ENCODE data around the gene GAS7.
"Not testable (repeated sequence)": the region's sequence is repeated elsewhere in the genome, so short reads cannot be mapped to it uniquely, and the experiment has no call there.

Gene GAS7

DNA sequence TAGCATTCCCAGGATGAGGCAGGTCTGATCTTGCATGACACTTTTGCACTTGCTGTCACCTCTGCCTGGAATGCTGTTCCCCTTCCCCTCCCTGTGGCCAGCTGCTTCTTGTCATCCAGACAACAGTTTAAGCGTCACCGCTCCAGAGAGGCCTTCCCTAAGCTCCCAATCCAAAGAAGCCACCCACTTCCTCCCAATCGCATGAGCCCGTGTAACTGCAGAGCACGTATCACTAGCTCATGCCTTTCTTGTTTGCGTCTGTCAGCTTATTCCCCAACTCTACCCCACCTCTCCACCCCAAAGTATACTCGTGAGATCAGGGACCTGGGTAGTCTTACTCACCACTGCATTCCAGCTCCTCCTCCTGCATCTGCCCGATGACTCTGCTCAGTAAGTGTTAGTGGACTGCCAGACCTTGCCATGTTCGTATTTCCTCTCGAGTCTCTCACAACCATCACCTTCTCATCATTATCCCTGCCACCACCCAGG, 92.8 kb downstream of the GAS7 start:
- DNase-seq, result no peak

DNA sequence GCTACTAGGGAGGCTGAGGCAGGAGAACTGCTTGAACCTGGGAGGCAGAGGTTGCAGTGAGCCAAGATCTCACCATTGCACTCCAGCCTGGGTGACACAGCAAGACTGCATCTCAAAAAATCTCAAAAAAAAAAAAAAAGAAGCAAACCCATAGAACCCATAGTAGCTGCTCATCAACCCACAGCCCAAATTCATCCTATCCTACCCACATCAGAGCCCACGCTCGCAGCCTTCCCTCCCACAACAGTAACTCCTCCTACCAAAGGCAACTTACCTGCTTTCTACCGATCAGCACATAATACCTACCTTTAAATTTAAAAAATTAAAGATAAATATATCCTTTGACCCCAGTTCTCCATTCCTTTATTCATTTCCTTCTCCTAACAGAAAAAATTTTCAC, 94.7 kb downstream of the GAS7 start:
- DNase-seq, result no peak

DNA sequence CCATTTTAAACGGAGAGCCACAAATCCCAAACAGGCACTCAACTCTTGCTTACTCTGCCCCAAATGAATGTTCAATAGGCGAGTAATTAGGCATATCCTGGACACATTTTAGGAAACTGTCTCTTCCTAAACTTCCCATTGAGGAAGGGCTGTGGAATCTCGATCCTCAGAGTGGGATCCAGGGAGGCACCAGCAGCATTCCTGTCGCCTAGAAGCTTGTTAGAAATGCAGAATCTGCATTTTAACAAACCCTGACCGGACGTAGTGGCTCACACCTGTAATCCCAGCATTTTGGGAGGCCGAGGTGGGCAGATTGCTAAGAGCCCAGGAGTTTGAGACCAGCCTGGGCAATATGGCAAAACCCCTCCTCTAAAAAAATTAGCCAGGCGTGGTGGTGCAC, 95.6 kb downstream of the GAS7 start:
- DNase-seq, result no peak

DNA sequence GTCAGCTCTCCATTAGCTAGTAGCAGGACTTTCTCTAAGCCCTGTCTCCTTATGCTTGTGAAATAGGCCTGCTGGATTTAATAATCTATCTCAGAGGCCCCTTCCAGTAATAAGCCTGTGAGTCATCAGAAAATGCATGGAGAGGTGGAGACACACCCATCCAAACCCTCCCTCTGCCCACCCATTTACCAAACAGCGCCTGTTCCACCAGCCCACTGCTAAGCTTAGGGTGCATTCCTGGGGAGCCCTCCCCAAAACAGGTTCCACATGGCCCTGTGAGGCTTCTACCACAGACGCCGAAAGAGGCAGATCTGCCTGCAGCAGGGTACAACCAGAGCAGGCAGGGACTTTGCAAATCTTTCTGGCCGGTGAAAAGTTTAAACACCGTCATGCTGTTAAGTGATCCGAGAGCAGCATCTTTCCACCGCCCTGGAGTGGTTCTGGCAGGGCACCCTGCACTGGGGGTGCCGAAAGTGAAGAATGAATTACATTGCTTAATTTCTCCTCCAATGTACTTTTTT, 99.3 kb downstream of the GAS7 start:
- DNase-seq, result no peak

DNA sequence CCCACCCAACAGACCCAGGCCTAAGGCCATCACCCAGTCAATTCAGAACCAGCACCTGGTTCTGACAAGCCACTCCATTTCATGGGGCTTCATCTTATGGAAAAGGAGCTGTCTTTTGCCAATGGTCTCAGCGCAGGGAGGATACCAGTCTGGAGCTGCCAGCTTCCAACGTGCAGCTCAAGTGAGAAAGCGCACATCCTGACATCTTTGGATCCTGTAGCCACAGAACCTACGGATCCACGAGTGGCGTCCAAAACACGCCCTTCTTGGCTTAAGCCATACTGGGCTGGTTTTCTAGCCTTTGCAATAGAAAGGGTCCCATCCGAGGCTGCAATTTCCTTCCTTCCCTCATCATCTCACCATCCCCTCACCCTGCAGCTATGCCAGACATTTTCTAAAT, 101.8 kb downstream of the GAS7 start:
- DNase-seq, result no peak

DNA sequence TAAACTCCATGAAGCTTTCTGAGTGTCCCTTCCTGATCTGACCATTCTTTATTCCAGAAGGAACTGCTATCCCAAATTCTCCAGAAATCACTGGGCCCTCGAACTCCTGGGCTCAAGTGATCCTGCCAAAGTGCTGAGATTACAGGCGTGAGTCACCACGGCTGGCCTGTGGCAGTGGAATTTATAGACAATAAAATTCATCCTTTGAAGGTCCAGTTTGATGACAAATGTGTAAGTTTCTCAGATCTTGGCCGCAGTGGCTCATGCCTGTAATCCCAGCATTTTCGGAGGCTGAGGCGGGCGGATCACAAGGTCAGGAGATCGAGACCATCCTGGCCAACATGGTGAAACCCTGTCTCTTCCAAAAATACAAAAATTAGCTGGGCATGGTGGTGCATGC, 103.1 kb downstream of the GAS7 start:
- DNase-seq, result not testable (repeated sequence)

DNA sequence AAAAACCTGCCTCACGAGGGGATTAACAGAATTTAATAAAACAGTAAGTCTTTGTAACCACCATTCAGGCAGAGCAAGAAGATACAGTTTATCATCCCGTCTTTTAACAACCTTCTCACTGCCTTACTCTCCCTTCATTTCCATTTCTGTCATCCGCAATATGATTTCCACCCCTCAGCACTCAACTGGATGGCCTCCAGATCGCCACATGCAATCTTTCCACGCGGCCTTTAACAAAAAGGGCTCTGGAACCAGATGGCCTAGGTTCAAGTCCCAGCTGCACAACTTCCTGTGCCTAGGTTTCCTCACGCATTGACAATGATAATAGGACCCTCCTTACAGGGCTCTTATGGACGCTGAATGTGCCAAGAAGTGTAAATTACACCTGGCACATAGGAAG, 103.6 kb downstream of the GAS7 start:
- no peak for DNase-seq

DNA sequence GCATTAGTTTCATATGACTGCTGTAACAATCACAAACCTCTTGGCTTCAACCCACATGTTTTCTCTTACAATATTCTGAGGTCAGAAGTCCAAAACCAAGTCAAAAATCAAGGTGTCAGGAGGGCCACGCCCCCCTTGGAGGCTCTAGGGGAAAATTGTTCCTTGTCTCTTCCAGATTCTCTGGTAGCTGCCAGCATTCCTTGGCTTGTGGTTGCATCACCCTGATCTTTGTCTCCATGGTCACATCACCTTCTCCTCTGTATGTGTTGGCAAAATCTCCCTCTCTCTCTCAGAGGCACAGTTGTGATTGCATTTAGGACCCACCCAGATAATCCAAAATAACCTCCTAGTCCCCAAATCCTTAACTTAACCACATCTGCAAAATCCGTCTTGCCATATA, 105.8 kb downstream of the GAS7 start:
- DNase-seq, result no peak

DNA sequence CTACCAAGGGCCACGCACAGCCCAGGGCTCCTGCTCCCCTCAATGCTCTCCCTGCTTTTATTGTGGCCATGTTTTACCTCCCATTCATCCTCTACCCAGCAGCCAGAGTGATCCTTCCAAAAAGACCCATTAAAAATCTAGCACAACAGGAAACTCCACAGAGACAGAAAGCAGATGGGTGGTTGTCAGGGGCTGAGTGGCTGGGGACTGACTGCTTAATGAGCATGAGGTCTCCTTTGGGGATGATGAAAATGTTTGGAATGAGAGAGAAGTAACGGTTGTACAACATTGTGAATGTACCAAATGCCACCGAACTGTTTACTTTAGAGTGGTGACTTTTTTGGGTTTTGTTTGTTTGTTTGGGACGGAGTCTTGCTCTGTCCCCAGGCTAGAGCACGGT, 107.4 kb downstream of the GAS7 start:
- no peak for DNase-seq

DNA sequence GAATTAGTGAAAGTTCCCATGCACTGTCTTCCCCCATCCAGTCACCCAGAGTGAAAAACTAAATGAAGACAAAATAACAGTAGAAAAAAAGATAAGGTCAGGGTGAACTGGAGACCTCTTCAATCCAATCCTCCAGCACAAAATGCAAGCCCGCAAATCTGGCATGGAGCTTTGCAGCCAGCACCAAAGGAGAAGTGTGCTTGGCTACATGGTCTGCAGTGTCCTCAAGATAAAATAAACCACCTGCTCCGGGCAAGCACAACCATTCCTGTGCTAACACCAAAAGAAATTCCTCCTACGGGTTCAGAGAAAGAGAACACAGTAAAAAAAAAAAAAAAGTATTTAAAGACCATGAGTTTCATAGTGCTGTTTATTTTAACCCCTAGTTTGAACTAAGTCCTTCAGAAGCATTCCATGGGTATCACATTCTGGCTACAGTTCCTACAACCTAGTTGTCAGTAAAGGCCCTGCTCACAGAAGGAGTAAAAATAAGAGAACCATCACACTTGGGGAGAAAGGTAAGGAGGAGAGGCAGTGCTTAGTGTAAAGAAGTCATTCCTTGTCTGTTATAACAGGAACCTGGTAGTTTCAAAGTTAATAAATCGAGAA, 109.1 kb downstream of the GAS7 start:
- DNase-seq, result no peak

DNA sequence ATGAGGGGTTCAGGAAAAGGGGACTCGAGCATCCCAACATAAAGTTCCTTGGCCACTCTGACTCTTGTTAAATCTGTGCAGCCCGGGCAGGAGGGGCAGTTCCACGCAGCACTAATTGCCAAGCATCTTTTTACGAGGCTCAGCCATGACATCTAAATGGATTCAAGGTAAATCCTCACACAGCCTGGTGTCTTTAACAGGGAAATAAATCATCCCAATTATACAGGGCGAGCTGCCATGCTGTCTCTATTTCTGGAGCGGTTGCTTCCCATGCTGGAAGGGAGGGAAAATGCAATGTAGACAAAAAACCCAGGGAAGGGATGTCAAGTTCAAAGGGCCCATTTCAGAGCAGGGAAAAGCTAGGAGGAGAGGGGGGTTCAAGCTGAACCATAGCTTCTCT, 110.0 kb downstream of the GAS7 start:
- DNase-seq, result no peak

DNA sequence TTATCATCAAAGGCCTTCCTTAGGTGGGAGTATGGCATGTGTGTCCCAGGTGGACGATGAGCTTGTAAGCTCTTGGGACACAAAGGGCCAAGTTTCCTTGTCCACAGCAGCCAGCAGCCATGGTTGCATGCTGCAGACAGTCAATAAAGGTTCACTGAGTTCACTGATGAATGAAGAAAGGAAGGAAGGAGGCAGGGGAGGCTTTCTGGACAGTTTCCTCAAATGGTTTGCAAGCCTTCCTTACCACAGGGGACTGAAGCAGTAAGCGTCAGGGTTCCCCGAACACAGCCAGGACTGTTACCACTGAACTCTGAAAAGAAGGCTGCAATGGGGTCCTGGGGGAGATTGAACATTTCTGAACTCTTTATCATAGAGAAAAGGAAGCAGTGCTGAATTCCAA, 111.1 kb downstream of the GAS7 start:
- no peak for DNase-seq

DNA sequence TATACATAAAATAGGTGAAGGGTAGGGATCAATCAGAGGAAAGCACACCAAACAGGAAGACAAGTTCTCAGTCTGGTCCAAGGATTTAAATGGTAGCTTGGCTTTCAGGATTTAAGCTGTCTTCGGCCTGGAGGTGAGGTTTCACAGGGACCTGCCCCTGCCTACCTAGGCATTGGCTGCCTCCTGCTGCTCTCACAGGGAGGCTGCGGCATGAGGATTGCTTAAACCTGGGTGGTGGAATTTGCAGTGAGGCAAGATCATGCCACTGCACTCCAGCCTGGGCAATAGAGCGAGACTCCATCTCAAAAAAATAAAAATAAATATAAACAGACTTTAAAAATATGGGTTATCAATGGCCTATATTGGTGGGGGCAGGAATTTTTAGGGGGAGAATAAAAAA, 114.5 kb downstream of the GAS7 start:
- no peak for DNase-seq

DNA sequence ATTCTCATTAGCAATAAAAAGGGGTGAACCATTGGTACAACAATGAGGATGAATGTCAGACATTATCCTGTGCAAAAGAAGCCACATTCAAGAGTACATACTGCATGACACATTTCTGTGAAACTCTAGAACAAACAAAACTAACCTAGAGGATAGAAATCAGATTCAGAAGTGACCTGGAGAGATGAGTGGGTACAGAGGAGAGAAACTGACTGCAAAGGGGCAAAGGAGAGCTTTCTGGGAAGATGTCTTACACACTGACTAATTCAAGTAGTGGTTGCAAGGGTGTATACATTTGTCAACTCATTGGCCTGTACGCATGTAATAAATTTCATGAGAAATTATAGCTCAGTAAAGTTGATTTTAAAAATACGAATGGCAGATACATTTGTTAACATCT, 115.6 kb downstream of the GAS7 start:
- DNase-seq, result no peak

DNA sequence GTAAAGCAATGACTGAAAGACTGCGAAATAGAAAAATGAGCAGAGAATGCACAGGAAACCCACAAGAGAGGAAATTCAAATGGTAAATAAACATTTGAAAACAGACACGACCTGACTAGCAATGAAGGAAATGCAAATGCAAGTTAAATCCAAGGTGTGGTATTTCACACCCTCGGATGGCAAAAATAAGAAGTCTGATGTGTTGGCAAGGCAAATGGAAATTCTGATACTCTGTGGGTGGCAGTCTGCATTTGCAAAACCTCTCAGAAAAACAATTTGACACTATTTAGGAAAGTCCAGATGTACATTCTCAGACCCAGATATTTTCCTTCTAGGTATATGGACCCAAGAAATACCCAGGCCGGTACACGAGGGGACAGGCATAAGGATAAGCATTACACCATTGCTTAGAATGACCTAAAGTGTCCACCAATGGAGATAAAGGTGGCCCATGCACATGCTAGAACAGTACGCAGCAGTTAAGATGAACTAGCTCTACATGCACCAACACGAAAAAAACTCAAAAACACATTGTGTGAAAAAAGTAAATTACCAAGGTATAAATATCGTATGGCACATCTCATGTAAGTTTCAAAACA, 116.7 kb downstream of the GAS7 start:
- DNase-seq, result no peak

DNA sequence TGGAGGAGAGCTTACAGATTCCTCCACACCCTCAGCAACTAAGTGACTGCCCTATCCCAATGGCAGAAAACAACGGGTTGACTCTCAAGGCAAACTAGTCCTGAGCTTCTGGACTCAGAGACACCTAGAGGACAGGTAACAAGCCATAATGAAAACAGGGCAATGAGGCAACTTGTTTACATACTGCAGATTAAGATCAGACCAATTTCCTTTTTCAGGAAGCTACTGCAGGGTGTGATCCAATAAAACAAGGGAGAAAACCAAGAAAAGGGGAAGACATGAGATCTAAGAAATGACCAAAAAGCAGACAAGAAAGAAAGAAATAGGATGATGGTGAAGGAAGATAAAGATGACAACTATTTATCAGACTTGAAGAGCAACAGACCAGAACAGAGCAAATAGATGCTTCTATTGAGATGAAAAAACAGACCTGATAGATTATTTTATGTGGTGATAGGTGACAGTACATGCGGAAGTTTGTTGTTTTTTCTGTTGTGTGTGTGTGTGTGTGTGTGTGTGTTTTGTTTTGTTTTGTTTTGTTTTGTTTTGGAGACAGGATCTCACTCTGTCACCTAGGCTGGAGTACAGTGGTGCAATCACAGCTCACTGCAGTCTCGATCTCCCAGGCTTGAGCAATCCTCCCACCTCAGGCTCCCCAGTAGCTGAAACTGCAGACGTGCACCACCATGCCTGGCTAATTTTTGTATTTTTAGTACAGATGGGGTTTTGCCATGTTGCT, 120.7 kb downstream of the GAS7 start:
- DNase-seq, result no peak

DNA sequence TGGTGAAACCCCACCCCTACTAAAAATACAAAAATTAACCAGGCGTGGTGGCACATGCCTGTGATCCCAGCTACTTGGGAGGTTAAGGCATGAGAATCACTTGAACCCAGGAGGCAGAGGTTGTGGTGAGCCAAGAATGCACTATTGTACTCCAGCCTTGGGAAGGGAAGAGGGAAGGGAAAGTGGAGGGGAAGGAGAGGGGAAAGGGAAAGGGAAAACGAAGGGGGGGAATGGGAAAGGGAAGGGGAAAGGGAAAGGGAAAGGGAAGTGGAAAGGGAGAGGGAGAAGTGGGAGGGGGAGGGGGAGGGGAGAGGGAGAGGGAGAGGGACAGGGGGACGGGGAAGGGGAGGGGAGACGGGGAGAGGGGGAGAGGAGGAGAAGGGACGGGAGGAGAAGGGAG, 122.5 kb downstream of the GAS7 start:
- no peak for DNase-seq

DNA sequence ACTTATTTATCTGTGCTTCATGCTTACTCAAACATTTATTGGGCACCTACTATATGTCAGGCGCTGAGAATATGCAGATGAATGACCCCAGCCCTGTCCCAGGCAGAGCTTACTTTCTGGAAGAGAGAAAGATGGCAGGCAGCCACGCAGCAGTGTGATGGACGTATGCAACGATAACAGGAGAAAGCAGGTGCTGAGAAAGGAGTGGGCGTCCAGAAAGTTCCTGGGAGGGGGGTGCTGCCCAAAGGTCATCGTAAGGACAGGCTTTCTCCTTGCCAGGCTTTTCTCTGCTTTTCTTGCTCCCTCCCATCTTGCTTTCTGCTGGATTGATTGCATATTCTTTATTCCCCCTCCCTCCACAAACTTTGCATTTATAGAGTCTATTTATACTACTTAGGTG, 124.5 kb downstream of the GAS7 start:
- DNase-seq, result no peak

DNA sequence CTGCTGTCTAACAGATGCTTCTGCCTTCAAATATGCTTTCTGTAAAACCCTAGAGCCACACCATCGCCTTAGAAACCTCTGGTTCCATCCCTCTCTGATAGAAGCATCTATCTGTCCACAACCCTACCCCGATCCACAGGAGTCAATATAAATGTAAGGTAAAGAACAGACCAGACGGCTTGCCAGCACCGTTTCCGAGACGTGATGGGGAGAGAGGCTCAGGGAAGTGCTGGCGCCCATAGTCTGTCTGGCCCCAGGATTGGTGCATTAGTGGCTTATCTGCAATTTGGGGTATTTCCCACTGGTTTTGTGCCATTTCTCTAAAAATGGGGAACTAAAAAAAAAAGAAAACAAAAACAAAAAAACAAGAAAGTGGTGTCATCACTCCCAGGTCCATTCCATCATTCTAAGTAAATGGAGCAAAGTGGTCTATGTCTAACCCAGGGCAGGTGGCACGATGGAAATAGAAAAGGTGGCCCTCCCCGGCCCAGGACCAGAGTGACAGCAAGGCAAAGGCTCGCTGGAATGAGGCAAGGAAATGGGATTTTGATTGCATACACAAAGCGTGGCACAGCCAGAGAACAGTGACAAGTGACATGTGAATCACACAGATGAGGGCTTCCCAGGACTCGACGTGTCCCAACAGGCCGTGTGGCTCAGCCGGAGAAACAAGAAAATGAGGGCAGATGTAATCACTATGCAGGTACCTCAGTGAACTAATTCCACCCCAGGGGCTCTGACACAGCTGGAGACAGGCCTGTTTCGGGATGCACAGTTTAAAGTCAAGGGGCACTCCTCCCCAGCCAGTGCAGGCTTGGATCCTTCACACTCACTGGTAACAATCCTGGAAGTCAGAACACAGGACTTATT, 125.6 kb downstream of the GAS7 start:
- no peak for DNase-seq

DNA sequence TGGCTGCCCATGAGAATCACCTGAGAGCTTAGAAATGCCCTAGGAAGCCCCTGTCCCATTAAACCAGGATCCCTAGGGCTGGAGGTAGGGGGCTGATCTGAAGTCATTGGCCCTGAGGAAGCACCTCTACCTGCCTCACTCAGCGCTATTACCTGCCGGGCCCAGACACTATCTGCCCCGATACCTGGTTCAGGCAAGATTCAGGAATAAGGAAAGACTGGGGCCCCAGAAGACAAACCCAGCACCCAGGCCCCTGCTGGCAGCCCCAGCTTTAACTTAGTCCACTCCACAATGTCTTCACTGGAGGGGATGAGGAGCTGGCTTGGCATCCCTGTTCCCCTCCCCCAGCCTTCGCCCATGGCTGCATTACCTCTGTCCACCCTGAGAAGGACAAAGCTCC, 126.3 kb downstream of the GAS7 start:
- DNase-seq, result no peak

DNA sequence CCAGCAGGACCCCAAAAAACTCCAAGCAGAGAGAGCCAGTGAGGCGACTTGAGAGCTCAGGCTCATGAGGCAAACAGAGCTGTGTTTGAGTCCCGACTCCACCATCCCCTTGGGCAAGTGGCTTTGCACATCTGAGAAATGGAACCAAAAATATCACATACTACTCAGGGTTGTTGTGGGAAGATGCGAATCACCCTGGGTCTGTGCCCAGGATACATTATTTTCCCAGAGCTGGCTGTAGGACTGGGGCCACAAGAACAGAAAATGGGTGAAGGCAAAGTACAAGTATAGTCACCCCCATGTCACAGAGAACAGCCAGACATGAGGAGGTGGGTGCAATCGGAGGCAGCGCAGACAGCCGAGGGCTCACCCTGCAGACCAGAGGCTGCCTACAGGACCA, 127.3 kb downstream of the GAS7 start:
- no peak for DNase-seq

DNA sequence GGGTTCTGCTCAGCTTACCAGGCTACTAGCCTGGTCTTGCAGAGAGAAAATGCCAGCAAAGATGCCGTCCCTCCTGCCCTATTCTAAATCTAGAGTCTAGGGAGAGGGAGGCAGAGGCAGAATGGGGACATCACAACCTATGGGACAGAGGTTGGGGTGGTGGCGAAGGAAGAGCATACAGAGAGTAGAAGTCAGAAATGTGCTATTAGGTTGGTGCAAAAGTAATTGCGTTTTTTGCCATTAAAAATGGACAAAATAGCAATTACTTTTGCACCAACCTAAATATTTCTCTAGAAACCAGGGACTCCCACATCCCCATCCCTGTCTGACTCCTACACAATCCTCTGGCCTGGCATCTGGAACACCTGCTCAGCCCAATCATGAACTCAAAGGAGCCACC, 127.7 kb downstream of the GAS7 start:
- DNase-seq, result no peak

DNA sequence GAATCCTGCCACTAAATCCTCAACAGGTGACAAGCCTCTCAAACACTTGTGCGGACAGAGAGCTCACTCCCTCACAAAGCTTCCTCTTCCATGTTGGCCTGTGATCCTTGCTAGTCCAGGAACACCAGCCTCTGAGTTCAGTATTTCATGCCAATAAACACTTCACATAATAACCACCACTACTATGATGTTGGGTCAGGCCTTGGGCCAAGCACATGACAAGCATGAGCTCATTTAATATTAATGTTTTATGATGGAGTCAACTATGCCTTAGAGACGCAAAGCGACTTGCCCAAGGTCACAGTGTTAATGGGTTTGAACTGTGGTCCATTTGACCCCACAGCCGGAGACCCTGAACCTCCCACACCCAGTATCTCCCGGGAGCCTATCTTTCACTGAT, 129.1 kb downstream of the GAS7 start:
- DNase-seq, result no peak
